GM19372 (cell line): ENCODE results near the gene STX10.
A peak's percentile ranks its signal among the peaks of the same experiment; 100 is the strongest.

Source experiments
- ATAC-seq: cut with Tn5 transposase; IDR thresholded peaks from one replicate; pipeline ENCODE4 v1.9.1; 2021; ENCODE audit warnings: mild to moderate bottlenecking, low read depth, moderate library complexity; ENCODE audit not compliant: unreplicated experiment

The STX10 gene

DNA sequence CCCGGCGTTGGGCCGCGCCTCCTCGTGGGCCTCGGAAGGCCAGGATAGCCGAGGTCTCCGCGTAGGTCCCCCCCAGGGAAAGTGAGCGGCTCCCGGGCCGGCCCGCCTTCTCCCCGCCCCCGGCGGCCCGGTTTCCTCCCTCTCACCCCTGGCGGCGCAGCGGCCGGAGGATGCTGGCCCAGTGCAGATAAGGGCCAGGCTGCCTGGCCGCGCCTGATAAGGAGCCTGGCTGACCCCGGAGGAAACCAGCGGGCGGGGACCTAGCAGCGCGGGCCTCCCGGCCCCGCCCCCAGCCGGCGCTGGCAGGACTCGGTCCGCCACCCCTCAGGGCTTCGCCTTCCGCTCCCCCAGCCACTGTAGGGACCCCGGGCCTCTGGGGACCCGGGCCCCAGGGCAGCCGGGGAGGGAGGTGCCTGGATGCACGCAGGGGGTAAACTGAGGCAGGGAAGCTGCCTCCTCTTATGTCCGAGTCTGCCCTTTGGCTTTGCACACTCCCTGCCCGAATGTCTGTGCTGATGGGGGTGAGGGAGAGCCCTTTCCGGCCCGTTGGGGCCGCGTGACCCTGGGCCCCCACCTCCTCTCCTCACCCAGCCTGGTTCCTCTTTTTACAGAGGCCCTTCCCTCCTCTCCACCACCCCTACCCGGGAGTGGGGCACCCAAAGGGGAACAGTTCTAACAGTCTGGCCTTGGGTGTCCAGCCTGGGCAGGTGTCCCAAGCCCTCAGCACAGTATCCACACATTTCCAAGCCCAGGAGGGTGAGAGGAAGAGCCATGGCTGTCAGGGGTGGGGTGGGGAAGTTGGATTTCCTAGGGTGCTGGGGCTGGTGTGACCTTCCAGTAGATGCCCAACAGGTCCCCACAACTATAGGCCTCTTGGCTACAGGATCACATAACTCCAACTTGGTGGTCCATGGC is 47.3 kb downstream of the STX10 start, which contains the start of gene LYL1:
Gene LYL1, minus strand, starts transcription at position 193 of the 915 bp plus-strand sequence. CDS start 1,687 bp downstream, outside the sequence.
- peak; percentile 42 for ATAC-seq

- no peak for ATAC-seq
Measured at GRCh38 chr19:13102416-13102665, 47.8 kb downstream of the STX10 start.

- no peak for ATAC-seq
Measured at GRCh38 chr19:13101590-13102415, 48.4 kb downstream of the STX10 start.

DNA sequence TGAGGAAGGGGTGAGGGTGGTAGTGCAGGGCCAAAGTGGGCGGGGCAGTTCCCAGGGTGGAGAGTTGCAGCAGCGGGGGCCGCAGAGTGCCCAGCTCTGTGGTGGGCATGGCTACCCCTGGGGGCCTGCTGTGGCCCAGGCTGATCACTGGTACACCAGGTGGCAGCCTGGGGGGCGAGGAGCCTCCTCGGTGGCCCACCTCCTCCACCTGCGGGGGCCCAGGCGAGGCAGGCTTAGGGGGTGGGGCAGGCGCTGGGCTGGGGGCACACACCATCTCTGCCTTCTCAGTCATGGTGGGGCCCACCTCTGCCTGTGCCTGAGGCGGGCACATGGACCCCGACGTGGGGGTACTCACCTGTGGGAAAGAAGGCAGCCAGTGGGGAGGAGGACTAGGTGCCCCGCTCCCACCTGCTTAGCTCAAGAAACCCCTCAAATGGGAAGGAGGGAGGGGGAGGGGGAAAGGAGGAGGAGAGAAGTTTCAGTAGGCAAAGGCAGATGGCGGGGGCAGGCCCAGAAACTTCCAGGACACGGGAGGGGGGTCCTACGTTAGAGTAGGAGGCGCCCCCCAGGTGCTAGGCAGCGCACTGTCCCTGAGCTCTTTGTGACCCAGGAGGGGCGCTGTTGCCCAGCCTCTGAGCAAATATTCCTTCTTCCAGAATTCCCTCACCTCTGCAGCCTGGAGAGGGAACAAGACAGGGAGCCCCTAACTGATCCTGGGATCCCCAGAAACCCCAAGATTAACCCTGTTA is 49.2 kb downstream of the STX10 start:
- ATAC-seq: no peak

DNA sequence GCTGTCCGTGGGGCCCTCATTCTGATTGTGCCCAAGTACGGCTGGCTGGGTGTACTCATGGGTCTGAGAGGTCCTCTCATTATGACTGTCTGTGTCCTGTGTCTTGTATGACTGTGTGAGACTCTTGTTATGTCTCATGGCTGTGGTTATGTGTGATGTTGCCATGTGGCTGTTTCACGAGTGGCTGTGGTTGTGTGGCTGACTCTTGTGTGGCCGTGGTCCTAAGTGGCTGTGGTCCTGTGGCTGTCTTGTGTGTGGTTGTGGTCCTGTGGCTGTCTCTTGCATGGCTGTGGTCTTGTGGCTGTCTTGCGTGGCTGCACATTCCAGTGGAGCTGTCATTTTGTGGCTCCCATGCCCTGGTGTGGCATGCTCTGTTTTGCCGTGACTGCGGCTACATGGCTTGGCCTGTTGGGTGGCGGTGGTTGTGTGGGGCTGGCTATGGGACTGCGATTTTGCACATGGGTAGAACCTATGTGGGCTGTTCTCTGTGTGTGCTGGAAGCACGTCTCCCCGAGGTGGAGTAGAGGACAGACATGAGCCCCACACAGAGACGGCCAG is 50.1 kb downstream of the STX10 start:
- ATAC-seq: no peak

DNA sequence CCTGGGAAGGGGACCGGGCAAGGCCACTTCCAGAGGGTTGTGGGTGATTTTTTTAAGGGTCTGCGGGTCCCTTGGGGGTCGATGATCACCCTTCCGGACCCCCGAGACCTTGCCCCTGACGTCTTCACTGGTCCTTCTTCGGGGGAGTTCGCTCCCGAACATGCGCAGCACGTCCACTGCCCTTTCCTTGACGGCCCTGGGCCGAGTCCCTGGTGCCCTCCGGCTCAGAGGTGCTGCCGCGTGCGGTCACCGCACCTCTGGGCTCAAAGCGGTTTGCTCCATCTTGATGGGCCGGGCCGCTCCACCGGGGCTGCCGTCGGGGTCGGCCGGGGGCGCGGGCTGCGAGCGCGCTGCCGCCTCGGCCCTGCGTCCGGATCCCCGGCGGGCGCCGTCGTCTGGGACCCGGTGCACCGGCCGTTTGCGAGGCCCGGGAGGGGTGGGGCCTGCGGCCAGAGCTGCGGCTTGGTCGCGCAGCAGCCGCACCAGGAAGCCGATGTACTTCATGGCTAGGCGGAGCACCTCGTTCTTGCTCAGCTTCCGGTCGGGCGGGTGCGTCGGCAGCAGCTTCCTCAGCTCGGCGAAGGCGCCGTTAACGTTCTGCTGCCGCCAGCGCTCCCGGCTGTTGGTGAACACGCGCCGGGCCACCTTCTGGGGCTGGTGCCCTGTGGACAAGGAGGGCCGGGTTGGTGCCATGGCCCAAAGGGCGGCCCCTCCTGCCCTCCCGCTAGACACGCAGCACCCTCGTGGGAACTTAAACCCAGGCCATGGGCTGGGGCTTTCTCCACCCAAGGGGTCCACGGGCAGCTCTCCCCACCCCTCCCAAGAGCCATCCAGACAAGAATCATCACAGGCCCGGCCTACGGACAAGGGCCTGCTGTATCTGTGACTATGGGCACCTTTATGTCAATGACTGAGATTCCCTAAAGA is 50.8 kb downstream of the STX10 start:
- ATAC-seq: no peak

GRCh38 chr19:13098277-13099072 is 51.7 kb downstream of the STX10 start:
- no peak for ATAC-seq

- no peak for ATAC-seq
Measured at GRCh38 chr19:13097463-13098258, 52.5 kb downstream of the STX10 start.

DNA sequence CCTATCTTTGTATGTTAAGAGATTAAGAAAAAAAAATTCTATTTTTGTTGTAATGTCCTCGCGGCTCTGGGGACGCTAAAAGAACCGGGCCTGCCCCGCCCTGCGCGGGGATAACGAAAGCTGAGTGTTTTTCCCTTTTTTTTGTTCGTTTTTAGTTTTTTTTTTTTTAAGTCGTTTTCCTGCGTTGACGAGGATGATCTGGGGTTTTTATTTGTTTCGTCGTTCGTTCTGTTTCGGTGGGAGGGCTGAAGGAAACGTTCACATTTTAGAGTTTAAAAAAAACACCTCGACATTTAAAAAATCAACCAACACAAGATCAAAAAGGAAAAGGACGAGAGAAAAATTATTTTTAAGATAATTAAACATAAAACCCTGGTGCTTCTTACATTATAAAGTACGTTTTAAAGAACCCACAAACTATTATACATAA is 53.1 kb downstream of the STX10 start:
- no peak for ATAC-seq

GRCh38 chr19:13095934-13096927 is 53.9 kb downstream of the STX10 start:
- ATAC-seq: no peak

GRCh38 chr19:13095393-13095784 is 54.8 kb downstream of the STX10 start:
- ATAC-seq: no peak

- no peak for ATAC-seq
Measured at GRCh38 chr19:13094771-13095392, 55.3 kb downstream of the STX10 start.

DNA sequence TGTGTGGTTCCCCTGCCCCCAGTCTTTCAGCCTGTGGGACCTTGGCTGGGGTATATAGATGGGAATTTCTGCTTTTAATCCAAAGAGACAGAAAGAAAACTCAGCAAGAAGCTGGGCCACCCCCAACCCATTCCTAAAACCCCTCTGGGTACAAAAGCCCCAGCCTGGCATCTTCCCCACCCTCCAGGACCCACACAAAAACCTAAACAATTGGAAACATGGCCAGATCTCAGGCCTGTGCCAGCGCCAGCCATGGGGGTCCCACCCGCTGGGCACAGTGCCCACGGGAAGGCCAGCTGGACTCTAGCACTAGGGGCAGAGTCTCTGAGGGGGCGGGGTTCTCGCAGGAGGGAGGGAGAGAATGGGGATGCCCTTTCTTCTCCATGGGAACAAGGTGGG is 56.1 kb downstream of the STX10 start:
- ATAC-seq: no peak
